Testis (tissue), 3 donors: Measurements from ENCODE around the gene RIMBP2. TPM values are rescaled to one million over a fixed set of nuclear protein-coding genes. Genes with fewer than 3 reads are reported as not detected.

Experiments used
- DNase-seq: peaks from one replicate; pipeline ENCODE4 v3.0.0-alpha.2; 2019
- H3K27ac ChIP-seq, 2 donors: fragments of 200-600 bp; sonication (generic); one replicate each; pipeline ENCODE4 v1.5.1; 2019
- H3K27me3 ChIP-seq: fragments of 200-600 bp; sonication (generic); one replicate; pipeline ENCODE4 v1.5.1; 2019
- H3K36me3 ChIP-seq: fragments of 200-600 bp; sonication (generic); one replicate; pipeline ENCODE4 v1.5.1; 2017; ENCODE audit warnings: low read depth; ENCODE audit errors: missing control alignments
- H3K4me1 ChIP-seq: fragments of 200-600 bp; sonication (generic); one replicate; pipeline ENCODE4 v1.5.1; 2019
- H3K4me3 ChIP-seq, 2 donors: fragments of 200-600 bp; sonication (generic); one replicate each; pipeline ENCODE4 v1.5.1; 2017 to 2019
- H3K9me3 ChIP-seq: fragments of 200-600 bp; sonication (generic); one replicate; pipeline ENCODE4 v1.5.1; 2017
- CTCF ChIP-seq, 3 experiments: fragments of 450-650 bp in 2 of 3; fragments of 200-600 bp in 1 of 3; sonication (generic) in 1 of 3; IDR thresholded peaks; one replicate each; pipeline ENCODE4 v1.5.1; 2016 to 2019; ENCODE audit warnings: antibody characterized with exemption in 3 of 3, mild to moderate bottlenecking in 2 of 3, moderate library complexity in 1 of 3
- POLR2A ChIP-seq: fragments of 450-650 bp; IDR thresholded peaks from one replicate; pipeline ENCODE4 v1.6.1; 2017; ENCODE audit warnings: antibody characterized with exemption, mild to moderate bottlenecking, moderate library complexity
- WGBS, 2 donors: methylation state at CpG; one replicate each; pipeline ENCODE4 v1.1.5; 2018; 5-methylcytosine and 5-hydroxymethylcytosine counted together
- intact Hi-C: fragments of 100-400 bp; cut with DNase I; formaldehyde crosslinking; loops from one replicate; pipeline ENCODE4 v1.15.1; 2023; ENCODE audit warnings: low total_unique reads
- polyA plus RNA-seq: library from polyadenylated mRNA; stranded (reverse); fragments of 350-450 nt; fragmentation: Illumina TruSeq; extraction: RNeasy Lipid Tissue Mini Kit (QIAGEN cat#74804); gene quantifications from one replicate; pipeline ENCODE4 v1.2.3, GENCODE V29; 2014; ENCODE audit warnings: low read depth, low replicate concordance; ENCODE audit not compliant: insufficient read depth
- total RNA-seq, 2 donors: library from RNA; depleted of rRNA; stranded (reverse); fragments of >200 nt; gene quantifications; one replicate each; pipeline ENCODE4 v1.2.3, GENCODE V29; 2016

Gene RIMBP2
- total and polyA plus RNA-seq, 3 donors from 2014 or later: 8.0 to 10.0 (median 8.7) TPM

GRCh38 chr12:130509454-130509853 is 206.6 kb downstream of the RIMBP2 start:
- H3K4me1 ChIP-seq: no peaks in the 10 kb centered on the region
- no peak overlapping the region for H3K4me3 ChIP-seq
- no peak for DNase-seq
- intact Hi-C loops: no loop called here
- no peak for TF ChIP-seq POLR2A
- TF ChIP-seq CTCF (IDR thresholded peaks at IDR 0.05): no peak
- H3K27ac ChIP-seq: no peak overlapping the region
- H3K36me3 ChIP-seq: no peaks in the 10 kb centered on the region
- 87 to 94% methylated on average over 4 to 5 of the region's 5 CpGs for WGBS, 2 donors
- H3K27me3 ChIP-seq: no peaks in the 10 kb centered on the region
- no peaks in the 10 kb centered on the region for H3K9me3 ChIP-seq

GRCh38 chr12:130508847-130509246 is 207.3 kb downstream of the RIMBP2 start:
- Histone ChIP-seq H3K27ac (no peak overlapping the region), H3K36me3 (no peaks in the 10 kb centered on the region), H3K9me3 (no peaks in the 10 kb centered on the region), H3K27me3 (no peaks in the 10 kb centered on the region), H3K4me1 (no peaks in the 10 kb centered on the region), H3K4me3 (no peak overlapping the region)
- DNase-seq: no peak
- 72 to 88% methylated on average over 4 to 6 of the region's 6 CpGs for WGBS, 2 donors
- intact Hi-C loops: no loop called here
- TF ChIP-seq POLR2A (no peak), CTCF (IDR thresholded peaks at IDR 0.05) (no peak)

- intact Hi-C loops: no loop called here
- 85 to 88% methylated on average over 5 of the region's 5 CpGs for whole genome bisulfite sequencing, 2 donors
Measured at GRCh38 chr12:130508318-130508717, 207.8 kb downstream of the RIMBP2 start.

GRCh38 chr12:130506844-130507243 is 209.3 kb downstream of the RIMBP2 start:
- Histone ChIP-seq H3K27me3 (no peaks in the 10 kb centered on the region), H3K9me3 (no peaks in the 10 kb centered on the region), H3K27ac (no peak overlapping the region), H3K36me3 (no peaks in the 10 kb centered on the region), H3K4me1 (no peaks in the 10 kb centered on the region), H3K4me3 (peak overlapping the region in 1 of 2 donors; percentile 38)
- WGBS, 2 donors: 38 to 73% methylated on average over 4 of the region's 4 CpGs
- TF ChIP-seq POLR2A (no peak), CTCF (IDR thresholded peaks at IDR 0.05) (no peak)
- intact Hi-C loops: no loop called here
- peak; percentile 89 for DNase-seq

More at GRCh38 chr12:130508318-130508717, 207.8 kb downstream of the RIMBP2 start:
- no peaks in the 10 kb centered on the region for H3K27me3 ChIP-seq
- H3K4me3 ChIP-seq: no peak overlapping the region
- no peaks in the 10 kb centered on the region for H3K36me3 ChIP-seq
- no peak for DNase-seq
- H3K9me3 ChIP-seq: no peaks in the 10 kb centered on the region
- no peak for TF ChIP-seq POLR2A
- no peak for TF ChIP-seq CTCF (IDR thresholded peaks at IDR 0.05)
- H3K27ac ChIP-seq: no peak overlapping the region
- H3K4me1 ChIP-seq: no peaks in the 10 kb centered on the region

- H3K4me3 ChIP-seq: no peak overlapping the region
- no peaks in the 10 kb centered on the region for H3K9me3 ChIP-seq
- no peaks in the 10 kb centered on the region for H3K36me3 ChIP-seq
- intact Hi-C loops: no loop called here
- no peaks in the 10 kb centered on the region for H3K4me1 ChIP-seq
- no peak overlapping the region for H3K27ac ChIP-seq
- H3K27me3 ChIP-seq: no peaks in the 10 kb centered on the region
- TF ChIP-seq CTCF (IDR thresholded peaks at IDR 0.05) (no peak), POLR2A (no peak)
- 77 to 78% methylated on average over 5 of the region's 5 CpGs for whole genome bisulfite sequencing, 2 donors
- DNase-seq: no peak
Measured at GRCh38 chr12:130504840-130505175, 211.3 kb downstream of the RIMBP2 start.
